Measurements from ENCODE around the gene RRM2.

DNA sequence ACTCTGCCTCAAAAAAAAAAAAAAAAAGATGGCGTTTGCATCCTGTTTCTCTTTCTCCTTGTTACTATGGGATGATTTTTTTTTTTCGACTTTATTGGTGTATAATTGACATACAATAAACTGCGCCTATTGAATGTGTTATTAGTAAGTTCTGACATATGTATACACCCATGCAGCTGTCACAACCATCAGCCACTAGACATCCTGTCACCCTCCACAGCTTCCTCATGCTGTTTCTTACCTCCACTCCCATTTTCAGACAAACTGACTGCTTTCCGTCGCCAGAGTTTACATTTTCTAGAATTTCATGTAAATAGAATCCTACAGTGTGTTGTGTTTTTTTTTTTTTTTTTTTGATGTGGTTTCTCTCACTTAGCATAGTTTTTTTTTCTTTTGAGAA, 27.9 kb downstream of the RRM2 start:
- TF ChIP-seq, protein P1, sequence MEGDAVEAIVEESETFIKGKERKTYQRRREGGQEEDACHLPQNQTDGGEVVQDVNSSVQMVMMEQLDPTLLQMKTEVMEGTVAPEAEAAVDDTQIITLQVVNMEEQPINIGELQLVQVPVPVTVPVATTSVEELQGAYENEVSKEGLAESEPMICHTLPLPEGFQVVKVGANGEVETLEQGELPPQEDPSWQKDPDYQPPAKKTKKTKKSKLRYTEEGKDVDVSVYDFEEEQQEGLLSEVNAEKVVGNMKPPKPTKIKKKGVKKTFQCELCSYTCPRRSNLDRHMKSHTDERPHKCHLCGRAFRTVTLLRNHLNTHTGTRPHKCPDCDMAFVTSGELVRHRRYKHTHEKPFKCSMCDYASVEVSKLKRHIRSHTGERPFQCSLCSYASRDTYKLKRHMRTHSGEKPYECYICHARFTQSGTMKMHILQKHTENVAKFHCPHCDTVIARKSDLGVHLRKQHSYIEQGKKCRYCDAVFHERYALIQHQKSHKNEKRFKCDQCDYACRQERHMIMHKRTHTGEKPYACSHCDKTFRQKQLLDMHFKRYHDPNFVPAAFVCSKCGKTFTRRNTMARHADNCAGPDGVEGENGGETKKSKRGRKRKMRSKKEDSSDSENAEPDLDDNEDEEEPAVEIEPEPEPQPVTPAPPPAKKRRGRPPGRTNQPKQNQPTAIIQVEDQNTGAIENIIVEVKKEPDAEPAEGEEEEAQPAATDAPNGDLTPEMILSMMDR (IDR thresholded peaks at IDR 0.05): no peak
- no peak for TF ChIP-seq POLR2A (IDR thresholded peaks at IDR 0.05)
